ENCODE measurements around the gene PDIA2.

DNA sequence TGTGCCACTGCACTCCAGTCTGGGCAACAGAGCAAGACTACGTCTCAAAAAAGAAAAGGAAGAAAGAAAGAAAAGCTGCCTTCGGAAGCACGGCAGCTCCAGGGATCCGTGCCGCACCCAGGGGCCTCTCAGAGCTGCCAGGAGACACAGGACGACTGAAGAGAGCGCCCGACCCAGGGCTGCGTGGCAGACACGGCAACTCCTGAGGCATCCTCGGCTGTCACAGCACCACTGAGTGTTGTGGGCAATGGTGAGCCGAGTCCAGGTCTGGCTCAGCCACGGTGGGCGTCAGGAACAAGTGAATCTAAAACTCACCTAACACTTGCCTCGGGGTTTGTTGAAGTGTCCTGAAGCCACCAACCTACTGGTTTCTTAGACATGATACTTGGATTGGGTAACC is 28.8 kb downstream of the PDIA2 start:
- TF ChIP-seq CTCF (conservative IDR thresholded peaks at IDR 0.05; ENCODE audit: low read depth, low read length) = no peak
- no peak for TF ChIP-seq EZH2 (IDR thresholded peaks at IDR 0.05; ENCODE audit: low read length, unreplicated experiment)
- TF ChIP-seq EZH2phosphoT487 (IDR thresholded peaks at IDR 0.05; ENCODE audit: borderline replicate concordance, low read length) = no peak

Data from PC-3 (cell line).